ENCODE data around the gene HPN. TPM values are rescaled to one million over a fixed set of nuclear protein-coding genes. Genes with fewer than 3 reads are reported as not detected.

Gene HPN
- total RNA-seq, 1 experiment from 2014 or later = 3.0 TPM

DNA sequence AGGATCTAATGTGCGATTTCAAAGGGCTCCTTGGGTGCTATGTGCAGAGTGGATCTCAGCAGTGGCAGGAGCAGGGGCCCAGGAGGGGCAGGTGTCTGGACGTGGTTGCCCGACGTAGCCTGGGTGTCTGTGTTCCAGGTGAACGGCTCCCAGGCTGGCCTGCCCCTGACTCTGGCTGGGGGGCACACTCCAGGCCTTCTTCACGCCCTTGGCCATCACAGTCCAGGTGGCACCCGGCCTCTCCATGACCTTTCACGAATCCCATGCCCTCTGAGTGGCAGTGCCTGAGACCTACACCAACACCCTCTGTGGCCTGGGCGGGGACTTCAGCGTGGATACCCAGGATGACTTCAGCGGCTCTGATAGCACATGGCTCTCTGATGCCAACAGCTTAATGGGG is 62.8 kb downstream of the HPN start:
- no peak for DNase-seq (ENCODE audit: low spot score)

DNA sequence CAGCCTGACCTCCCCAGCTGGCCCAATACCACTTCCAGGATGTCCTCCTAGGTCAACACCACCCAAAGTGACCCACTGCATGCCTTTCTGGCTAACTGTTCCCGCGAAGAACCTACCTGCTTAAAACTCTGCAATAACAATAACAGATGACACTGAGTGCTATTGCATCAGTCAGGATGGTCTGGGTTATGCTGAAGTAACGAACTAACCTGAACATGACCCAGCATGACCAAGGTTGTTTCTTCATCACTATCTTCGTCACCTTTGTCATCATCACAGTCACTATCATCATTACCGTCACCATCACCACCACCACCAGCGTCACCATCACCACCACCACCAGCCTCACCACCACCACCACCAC is 63.5 kb downstream of the HPN start:
- DNase-seq (ENCODE audit: low spot score) = no peak

DNA sequence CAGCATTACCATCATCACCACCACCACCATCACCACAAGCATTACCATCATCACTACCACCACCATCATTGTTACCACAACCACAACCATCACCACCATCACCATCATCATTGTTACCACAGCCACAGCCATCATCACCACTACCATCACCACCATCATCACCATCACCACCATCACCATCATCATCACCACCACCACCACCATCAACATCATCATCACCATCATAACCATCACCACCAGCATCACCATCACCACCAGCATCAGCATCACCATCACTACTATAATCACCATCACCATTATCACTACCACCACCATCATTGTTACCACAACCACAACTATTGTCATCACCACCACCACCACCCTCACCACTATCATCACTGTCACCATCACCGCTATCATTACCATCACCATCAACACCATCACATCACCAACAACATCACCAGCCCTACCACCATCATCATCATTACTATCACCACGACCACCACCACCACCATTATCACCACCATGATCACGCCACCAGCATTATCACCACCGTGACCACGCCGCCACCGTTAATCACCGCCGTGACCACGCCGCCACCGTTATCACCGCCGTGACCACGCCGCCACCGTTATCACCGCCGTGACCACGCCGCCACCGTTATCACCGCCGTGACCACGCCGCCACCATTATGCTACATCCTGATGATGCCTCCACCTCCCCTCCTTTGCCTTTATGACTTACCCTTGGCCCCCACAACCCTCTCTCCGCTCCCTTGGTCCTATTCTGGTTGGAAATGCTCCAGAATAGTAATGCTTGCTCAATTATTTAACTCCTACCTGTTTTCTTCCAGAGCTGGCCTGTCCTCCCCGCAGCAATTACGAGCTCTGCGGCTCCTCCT is 64.1 kb downstream of the HPN start:
- no peak for DNase-seq (ENCODE audit: low spot score)

DNA sequence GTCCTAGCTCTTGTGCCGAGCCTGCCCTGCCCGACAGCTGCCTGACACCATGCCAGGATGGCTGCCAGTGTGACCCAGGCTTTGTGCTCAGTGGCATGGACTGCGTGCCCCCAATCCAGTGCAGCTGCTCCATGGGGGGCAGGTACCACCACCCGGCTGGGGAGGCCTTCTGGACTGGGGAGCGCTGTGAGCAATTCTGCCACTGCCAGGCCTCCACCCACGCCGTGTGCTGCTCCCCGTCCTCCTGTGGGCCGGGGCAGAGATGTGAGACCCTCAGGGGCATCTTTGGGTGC is 64.7 kb downstream of the HPN start:
- DNase-seq (ENCODE audit: low spot score) = no peak

DNA sequence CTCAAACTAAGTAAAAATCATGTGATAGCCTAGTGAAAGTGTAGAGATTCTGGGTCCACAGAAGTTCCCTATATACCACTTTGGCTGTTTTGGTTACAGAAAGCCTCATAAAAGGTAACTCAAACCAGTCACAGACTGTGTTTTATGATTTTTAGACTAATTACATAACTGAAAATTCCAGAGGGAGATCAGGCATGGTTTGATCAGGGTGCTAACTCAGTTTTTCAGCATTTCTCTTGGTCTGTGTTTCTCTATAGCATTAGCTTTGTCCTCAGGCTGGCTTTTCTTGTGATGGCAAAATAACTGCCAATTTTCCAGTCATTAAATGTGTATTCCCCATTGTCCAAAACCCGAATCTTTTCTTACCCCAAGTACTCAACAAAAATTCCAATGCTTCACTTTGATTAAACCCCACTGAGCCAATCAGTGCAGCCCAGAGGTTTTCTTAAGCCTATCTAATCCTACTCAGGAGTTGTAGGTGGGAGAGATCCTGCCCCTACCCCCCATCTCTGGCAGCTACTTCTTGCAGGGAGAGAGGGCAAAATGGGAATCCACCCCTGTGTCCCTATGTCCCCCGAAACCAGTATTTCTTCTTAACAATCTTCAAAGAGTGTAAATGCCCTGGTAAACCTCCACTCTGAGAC is 65.5 kb downstream of the HPN start:
- DNase-seq (ENCODE audit: low spot score) = no peak

DNA sequence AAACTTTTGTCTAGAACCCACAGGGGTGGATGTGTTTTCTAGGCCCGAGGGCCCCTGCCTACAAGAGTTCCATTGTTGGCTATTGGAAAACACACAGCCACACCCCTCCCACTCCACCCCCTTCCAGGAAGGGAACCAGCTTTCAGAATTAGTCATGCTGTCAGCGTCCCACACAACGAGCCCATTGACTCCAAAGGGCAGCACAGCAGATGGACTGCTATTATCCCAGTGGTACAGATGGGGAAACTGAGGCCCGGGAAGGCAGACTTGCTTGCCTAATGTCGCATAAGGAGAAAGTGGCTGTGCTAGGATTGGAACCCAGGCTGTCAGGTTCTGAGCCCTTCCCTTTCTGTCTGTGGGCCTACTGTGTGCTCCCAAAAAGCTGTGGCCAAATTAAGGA is 66.0 kb downstream of the HPN start:
- DNase-seq (ENCODE audit: low spot score) = peak; percentile 41

DNA sequence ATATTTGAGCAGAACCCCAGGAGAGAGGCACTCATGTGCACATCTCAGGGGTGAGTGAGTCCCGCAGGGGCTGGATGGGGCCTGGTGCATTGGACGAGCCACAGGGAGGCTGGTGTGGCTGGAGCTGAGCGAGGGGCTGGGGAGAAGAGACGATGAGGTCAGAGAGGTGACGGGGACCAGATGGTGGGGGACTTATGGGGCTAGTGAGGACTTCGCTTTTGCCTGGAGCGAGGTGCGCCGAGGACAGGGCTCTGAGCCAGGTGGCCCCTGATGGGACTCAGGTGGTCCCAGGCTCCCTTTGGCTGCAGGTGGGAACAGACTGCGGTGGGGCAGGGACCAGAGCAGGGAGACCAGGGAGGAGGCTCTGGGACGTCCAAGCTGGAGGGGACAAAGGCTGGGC is 67.2 kb downstream of the HPN start:
- DNase-seq (ENCODE audit: low spot score) = no peak

DNA sequence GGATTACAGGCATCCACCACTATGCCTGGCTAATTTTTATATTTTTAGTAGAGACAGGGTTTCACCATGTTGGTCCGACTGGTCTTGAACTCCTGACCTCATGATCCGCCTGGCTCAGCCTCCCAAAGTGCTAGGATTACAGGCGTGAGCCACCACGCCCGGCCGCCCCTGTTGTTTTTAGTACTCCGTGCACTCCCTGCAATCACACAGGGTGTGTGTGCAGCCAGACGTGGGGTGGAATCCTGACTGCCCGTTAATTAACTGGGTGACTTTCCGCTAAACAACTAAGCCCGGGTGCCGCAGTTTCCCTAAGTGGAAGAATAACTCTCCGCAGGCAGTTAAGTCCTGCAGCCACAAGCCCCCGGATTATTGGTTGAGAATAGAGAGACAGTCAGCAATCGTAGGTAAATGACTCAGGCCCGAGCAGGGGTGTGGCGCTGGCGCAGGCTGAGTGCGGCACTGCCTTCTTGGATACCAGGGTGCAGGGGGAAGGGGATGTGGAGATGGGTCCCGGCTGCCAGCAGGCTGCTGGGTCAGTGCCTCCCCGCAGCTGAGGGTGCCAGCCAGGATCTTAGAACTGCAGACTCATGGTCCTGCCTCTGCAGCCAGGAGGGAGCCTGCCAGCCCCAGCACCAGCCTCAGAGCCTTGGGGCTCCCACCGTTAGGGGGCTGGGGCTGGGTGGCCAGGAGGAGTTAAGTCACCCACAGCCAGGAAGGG is 68.0 kb downstream of the HPN start:
- DNase-seq (ENCODE audit: low spot score) = no peak

DNA sequence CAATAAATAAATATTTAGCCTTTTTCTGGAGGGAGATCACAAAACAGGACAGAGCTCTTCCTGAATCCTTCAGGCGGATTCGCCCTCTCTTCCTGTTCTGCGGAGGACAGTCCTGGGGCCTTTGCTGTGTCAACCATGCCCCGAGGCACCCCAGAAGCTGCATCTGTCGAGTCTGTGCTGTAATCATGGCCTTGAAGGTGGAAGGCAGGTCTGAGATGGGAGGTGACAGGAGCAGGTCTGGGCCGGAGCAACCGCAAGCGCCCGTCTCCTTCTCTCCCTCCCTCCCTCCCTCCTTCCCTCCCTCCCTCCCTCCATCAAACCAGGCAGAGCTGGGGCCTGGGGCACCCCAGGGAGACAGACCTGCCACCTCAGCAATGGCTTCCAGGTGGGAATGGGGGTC is 69.5 kb downstream of the HPN start:
- no peak for DNase-seq (ENCODE audit: low spot score)

DNA sequence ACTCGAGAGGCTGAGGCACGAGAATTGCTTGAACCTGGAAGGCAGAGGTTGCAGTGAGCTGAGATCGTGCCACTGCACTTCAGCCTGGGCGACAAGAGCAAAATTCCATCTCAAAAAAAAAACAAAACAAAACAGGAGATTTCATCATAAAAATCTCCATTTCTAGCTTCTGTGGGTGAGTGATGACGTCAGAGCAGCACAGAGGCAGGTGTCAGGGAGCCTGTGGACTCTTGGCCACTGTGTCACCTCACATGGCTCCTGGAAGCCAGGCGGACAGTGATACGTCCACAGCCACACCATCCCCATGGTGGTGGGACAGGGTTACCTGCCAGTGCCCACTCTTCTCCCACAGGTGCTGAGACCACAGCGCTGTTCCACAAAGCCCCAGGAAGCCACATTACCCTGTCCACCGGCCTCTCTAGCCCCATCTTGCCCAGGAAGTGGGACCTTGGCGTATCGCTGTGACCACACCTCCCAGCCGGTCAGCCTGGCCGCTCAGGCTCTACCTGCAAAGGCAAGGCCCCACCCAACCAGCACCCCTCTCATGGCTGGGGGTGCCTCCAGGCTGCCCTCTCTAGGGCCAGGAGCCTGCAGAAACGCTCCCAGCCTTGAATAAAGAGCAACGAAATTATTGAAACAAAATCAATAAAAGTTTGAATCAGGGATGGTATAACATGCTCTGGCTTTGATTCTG is 71.6 kb downstream of the HPN start:
- no peak for DNase-seq (ENCODE audit: low spot score)

DNA sequence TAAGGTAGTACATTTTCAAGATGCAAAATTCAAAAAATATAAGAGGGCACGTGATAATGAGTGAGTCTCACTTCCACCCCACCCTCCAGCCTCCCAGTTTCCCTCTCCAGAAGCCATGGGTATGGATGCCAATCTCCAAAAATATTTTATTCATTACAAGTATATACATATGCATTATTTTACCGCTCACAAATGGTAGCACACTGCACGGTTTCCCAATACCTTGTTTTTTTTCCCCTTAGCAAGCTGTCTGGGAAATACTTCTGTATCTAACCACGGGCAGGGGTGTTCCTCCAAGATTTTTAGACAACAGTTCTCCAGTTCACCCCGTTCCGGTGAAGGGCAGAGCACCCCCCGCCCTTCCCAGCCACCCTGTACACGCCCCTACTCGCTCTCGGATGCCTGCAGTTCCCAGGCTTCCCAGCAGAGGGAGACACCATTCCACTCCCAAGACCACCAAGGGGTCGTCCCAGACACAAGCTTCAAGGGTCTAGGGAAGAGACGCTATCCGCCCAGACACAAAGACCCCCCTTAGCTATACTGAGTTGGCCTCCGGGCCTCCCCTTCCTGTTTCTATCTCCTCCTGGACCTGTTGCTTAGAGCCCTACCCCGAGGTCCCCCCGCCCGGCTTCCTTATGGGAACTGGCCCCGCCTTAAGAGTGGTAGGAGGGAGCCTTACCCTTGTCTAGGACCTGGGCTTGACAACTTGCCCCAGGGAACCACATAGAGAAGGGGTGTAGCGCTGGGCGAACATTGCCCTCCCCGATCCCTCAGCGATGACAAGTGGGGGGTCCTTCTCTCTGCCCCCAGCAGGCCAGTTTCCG is 73.0 kb downstream of the HPN start:
- DNase-seq (ENCODE audit: low spot score) = peak; percentile 74

DNA sequence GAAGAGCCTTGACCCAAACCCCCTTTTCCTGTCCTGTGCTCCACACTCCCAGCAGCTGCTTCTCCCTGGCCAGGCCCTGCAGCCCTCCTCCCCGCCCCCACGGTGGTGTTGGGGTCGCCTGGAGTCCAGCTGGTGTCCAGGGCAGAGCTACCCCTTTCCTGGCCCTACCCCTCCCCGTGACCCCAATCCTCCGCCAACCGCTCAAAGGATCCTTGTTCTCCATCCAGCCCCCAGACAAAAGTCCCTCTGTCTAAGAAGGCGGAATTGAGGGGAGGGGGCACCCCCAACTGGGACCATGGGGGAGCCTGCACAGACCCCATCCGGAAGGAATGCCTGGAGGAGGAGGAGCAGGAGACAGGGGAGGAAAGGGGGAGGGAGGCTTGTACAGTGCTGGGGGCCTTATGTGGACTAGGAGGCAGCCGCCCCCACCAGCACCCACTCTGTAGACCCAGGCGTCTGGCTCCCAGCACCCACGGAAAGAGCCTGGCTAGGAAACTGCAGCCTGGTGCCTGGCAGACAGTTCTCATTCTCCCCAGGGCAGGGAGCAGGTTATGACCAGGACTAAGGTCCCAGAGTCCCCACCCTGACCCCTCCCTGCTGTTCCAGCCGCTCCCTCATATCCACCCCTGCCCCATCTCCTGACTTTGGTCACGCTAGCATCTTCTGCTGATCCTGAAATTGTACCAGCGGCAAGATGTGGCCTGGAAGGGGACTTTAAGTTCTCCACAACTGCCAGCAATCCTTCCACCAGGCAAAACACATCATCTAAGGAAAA is 73.8 kb downstream of the HPN start, which contains the start of gene FXYD3:
Gene FXYD3 (plus strand): TSS at position 647 of the 775 bp plus-strand sequence. CDS start 3,554 bp downstream, outside the sequence.
- no peak for DNase-seq (ENCODE audit: low spot score)

Other genes starting within 250 kb of the HPN start
- 2.0 and 2.7 TPM in 2 replicates for gene ZNF30, start 114.8 kb upstream of the HPN start, total RNA-seq (2014; rRNA removed; shearing (Covaris generic))
- 11.8 and 12.7 TPM in 2 replicates for gene ZNF792, start 77.5 kb upstream of the HPN start, total RNA-seq (2014; rRNA removed; shearing (Covaris generic))
- gene GRAMD1A, start 41.4 kb upstream of the HPN start, total RNA-seq (2014; rRNA removed; shearing (Covaris generic)) = 13.2 and 24.8 TPM in 2 replicates
- gene SCN1B, start 11.3 kb upstream of the HPN start, total RNA-seq (2014; rRNA removed; shearing (Covaris generic)) = 0.25 and 0.73 TPM in 2 replicates
- gene FXYD3, start 74.1 kb downstream of the HPN start, total RNA-seq (2014; rRNA removed; shearing (Covaris generic)) = 15.8 and 38.9 TPM in 2 replicates
- gene LGI4, start 93.3 kb downstream of the HPN start, total RNA-seq (2014; rRNA removed; shearing (Covaris generic)) = not detected in 2 replicates
- not detected in 2 replicates for gene FXYD1, start 97.1 kb downstream of the HPN start, total RNA-seq (2014; rRNA removed; shearing (Covaris generic))
- not detected in 2 replicates for gene FXYD7, start 101.5 kb downstream of the HPN start, total RNA-seq (2014; rRNA removed; shearing (Covaris generic))
- 46.4 and 48.2 TPM in 2 replicates for gene FXYD5, start 113.0 kb downstream of the HPN start, total RNA-seq (2014; rRNA removed; shearing (Covaris generic))
- gene FAM187B, start 187.0 kb downstream of the HPN start, total RNA-seq (2014; rRNA removed; shearing (Covaris generic)) = not detected in 2 replicates
- 475 and 478 TPM in 2 replicates for gene LSR, start 207.3 kb downstream of the HPN start, total RNA-seq (2014; rRNA removed; shearing (Covaris generic))
- 218 and 226 TPM in 2 replicates for gene USF2, start 227.2 kb downstream of the HPN start, total RNA-seq (2014; rRNA removed; shearing (Covaris generic))
- 0.05 TPM in 1 of 2 replicates, not detected in the other for gene HAMP, start 240.8 kb downstream of the HPN start, total RNA-seq (2014; rRNA removed; shearing (Covaris generic))

All from HT-29 (cell line).